HEK293 (cell line): ENCODE results near the gene C1QL1.

Experiments
- OSR2 ChIP-seq: fragments of 450-650 bp; formaldehyde crosslinking; IDR thresholded peaks from 2 replicates; pipeline ENCODE4 v1.5.1; 2016; ENCODE audit warnings: missing biosample characterization, missing genetic modification characterization
- TRIM28 ChIP-seq: IDR thresholded peaks from 2 replicates; pipeline ENCODE4 v1.6.1; 2011; ENCODE audit warnings: low read length, control low read depth, borderline replicate concordance
- WT1 ChIP-seq: fragments of 450-650 bp; formaldehyde crosslinking; IDR thresholded peaks from 2 replicates; pipeline ENCODE4 v1.5.1; 2016; ENCODE audit warnings: missing biosample characterization, missing genetic modification characterization
- YY1 ChIP-seq: fragments of 450-650 bp; formaldehyde crosslinking; IDR thresholded peaks from 2 replicates; pipeline ENCODE4 v1.5.1; 2018; ENCODE audit warnings: missing biosample characterization, missing genetic modification characterization
- ZFP37 ChIP-seq: fragments of 450-650 bp; formaldehyde crosslinking; IDR thresholded peaks from 2 replicates; pipeline ENCODE4 v1.5.1; 2016; ENCODE audit warnings: missing biosample characterization, missing genetic modification characterization
- ZNF221 ChIP-seq: fragments of 450-650 bp; formaldehyde crosslinking; IDR thresholded peaks from 2 replicates; pipeline ENCODE4 v1.5.1; 2017; ENCODE audit warnings: missing biosample characterization, missing genetic modification characterization, borderline replicate concordance
- ZNF223 ChIP-seq: fragments of 450-650 bp; formaldehyde crosslinking; IDR thresholded peaks from 2 replicates; pipeline ENCODE4 v1.5.1; 2016; ENCODE audit warnings: missing biosample characterization, missing genetic modification characterization
- ZNF341 ChIP-seq: fragments of 450-650 bp; formaldehyde crosslinking; IDR thresholded peaks from 2 replicates; pipeline ENCODE4; 2016; ENCODE audit warnings: low read depth, missing biosample characterization, missing genetic modification characterization
- ZNF394 ChIP-seq: fragments of 450-650 bp; formaldehyde crosslinking; IDR thresholded peaks from 2 replicates; pipeline ENCODE4 v1.5.1; 2016; ENCODE audit warnings: missing biosample characterization, missing genetic modification characterization, mild to moderate bottlenecking, moderate library complexity, borderline replicate concordance
- ZNF423 ChIP-seq: fragments of 450-650 bp; formaldehyde crosslinking; IDR thresholded peaks from 2 replicates; pipeline ENCODE4 v1.5.1; 2016; ENCODE audit warnings: missing biosample characterization, missing genetic modification characterization
- ZNF510 ChIP-seq: fragments of 450-650 bp; formaldehyde crosslinking; IDR thresholded peaks from 2 replicates; pipeline ENCODE4 v1.5.1; 2018; ENCODE audit warnings: mild to moderate bottlenecking, missing genetic modification characterization, missing biosample characterization; ENCODE audit not compliant: insufficient replicate concordance
- ZNF555 ChIP-seq: fragments of 450-650 bp; formaldehyde crosslinking; conservative IDR thresholded peaks from 2 replicates; pipeline ENCODE4 v1.5.1; 2017; ENCODE audit warnings: missing biosample characterization, mild to moderate bottlenecking, missing genetic modification characterization, inconsistent platforms
- ZNF629 ChIP-seq: fragments of 450-650 bp; formaldehyde crosslinking; IDR thresholded peaks from 2 replicates; pipeline ENCODE4 v1.5.1; 2017; ENCODE audit warnings: missing biosample characterization, missing genetic modification characterization
- ZNF677 ChIP-seq: fragments of 450-650 bp; IDR thresholded peaks from 2 replicates; pipeline ENCODE4 v1.5.0; 2018; ENCODE audit warnings: missing biosample characterization, mild to moderate bottlenecking, missing genetic modification characterization, moderate library complexity
- ZNF776 ChIP-seq: fragments of 450-650 bp; formaldehyde crosslinking; IDR thresholded peaks from 2 replicates; pipeline ENCODE4 v1.5.0; 2017; ENCODE audit warnings: missing biosample characterization, missing genetic modification characterization, borderline replicate concordance
- ZNF843 ChIP-seq: fragments of 450-650 bp; formaldehyde crosslinking; IDR thresholded peaks from 2 replicates; pipeline ENCODE4 v1.5.1; 2016; ENCODE audit warnings: missing biosample characterization, missing genetic modification characterization
- TF ChIP-seq, protein P1 (sequence below): fragments of 450-650 bp; formaldehyde crosslinking; IDR thresholded peaks from 2 replicates; pipeline ENCODE4 v1.5.1; 2016; ENCODE audit warnings: missing biosample characterization, missing genetic modification characterization
- TF ChIP-seq, protein P2 (sequence below): fragments of 450-650 bp; formaldehyde crosslinking; IDR thresholded peaks from 2 replicates; pipeline ENCODE4 v1.5.1; 2016; ENCODE audit warnings: missing biosample characterization, missing genetic modification characterization
- TF ChIP-seq, protein P3 (sequence below): fragments of 450-650 bp; IDR thresholded peaks from 2 replicates; pipeline ENCODE4 v1.5.1; 2018; ENCODE audit warnings: missing biosample characterization, mild to moderate bottlenecking, missing genetic modification characterization
- TF ChIP-seq, protein P4 (sequence below): fragments of 450-650 bp; formaldehyde crosslinking; IDR thresholded peaks from 2 replicates; pipeline ENCODE4 v1.5.1; 2016; ENCODE audit warnings: missing biosample characterization, missing genetic modification characterization, borderline replicate concordance
- TF ChIP-seq, protein P5 (sequence below): fragments of 450-650 bp; formaldehyde crosslinking; IDR thresholded peaks from 2 replicates; pipeline ENCODE4 v1.5.1; 2017; ENCODE audit warnings: missing biosample characterization, missing genetic modification characterization
- TF ChIP-seq, protein P6 (sequence below): fragments of 450-650 bp; formaldehyde crosslinking; IDR thresholded peaks from 2 replicates; pipeline ENCODE4 v1.5.1; 2017; ENCODE audit warnings: missing biosample characterization, missing genetic modification characterization
- TF ChIP-seq, protein P7 (sequence below): fragments of 450-650 bp; formaldehyde crosslinking; IDR thresholded peaks from 2 replicates; pipeline ENCODE4 v1.5.1; 2016; ENCODE audit warnings: missing biosample characterization, missing genetic modification characterization

C1QL1 gene

DNA sequence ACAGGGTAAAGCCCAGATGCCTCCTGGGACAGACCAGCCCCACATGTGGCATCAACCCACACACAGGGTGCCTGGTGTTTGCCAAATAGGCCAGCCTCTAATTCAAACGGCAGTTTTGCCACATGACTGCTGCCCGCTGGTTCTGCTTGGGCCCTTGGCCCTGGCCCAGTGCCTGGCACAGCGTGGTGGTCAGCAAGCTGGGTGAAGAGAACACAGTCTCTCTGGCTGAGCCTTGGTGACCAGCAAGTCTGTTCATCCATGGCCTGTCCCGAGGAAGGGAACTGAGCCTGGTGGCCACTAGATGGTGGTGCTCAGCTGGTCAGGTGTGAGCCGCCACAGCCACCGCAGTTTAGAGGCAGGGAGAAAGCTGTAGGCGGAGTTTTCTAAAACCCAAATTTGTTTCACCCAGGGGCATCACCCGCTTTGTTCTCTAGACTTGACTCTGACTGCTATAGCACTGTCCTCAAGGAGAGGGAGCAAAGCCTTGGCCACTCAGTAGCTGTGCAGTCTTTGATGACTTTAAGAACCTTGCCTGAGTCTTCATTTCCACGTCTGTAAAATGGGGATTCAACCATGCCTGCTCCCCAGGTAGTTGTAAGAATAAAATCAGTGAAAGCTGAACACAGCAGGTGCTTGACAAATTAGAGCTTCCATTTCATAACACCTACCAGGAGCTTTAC lies 48.1 kb downstream of the C1QL1 start (continued):
- TF ChIP-seq, protein P1, sequence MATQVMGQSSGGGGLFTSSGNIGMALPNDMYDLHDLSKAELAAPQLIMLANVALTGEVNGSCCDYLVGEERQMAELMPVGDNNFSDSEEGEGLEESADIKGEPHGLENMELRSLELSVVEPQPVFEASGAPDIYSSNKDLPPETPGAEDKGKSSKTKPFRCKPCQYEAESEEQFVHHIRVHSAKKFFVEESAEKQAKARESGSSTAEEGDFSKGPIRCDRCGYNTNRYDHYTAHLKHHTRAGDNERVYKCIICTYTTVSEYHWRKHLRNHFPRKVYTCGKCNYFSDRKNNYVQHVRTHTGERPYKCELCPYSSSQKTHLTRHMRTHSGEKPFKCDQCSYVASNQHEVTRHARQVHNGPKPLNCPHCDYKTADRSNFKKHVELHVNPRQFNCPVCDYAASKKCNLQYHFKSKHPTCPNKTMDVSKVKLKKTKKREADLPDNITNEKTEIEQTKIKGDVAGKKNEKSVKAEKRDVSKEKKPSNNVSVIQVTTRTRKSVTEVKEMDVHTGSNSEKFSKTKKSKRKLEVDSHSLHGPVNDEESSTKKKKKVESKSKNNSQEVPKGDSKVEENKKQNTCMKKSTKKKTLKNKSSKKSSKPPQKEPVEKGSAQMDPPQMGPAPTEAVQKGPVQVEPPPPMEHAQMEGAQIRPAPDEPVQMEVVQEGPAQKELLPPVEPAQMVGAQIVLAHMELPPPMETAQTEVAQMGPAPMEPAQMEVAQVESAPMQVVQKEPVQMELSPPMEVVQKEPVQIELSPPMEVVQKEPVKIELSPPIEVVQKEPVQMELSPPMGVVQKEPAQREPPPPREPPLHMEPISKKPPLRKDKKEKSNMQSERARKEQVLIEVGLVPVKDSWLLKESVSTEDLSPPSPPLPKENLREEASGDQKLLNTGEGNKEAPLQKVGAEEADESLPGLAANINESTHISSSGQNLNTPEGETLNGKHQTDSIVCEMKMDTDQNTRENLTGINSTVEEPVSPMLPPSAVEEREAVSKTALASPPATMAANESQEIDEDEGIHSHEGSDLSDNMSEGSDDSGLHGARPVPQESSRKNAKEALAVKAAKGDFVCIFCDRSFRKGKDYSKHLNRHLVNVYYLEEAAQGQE (tag by site-specific recombination), result no peak
- TF ChIP-seq ZNF510, result no peak
- TF ChIP-seq, protein P2, sequence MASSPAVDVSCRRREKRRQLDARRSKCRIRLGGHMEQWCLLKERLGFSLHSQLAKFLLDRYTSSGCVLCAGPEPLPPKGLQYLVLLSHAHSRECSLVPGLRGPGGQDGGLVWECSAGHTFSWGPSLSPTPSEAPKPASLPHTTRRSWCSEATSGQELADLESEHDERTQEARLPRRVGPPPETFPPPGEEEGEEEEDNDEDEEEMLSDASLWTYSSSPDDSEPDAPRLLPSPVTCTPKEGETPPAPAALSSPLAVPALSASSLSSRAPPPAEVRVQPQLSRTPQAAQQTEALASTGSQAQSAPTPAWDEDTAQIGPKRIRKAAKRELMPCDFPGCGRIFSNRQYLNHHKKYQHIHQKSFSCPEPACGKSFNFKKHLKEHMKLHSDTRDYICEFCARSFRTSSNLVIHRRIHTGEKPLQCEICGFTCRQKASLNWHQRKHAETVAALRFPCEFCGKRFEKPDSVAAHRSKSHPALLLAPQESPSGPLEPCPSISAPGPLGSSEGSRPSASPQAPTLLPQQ (tag by site-specific recombination), result no peak
- TF ChIP-seq WT1 (tag by site-specific recombination), result no peak
- TF ChIP-seq, protein P3, sequence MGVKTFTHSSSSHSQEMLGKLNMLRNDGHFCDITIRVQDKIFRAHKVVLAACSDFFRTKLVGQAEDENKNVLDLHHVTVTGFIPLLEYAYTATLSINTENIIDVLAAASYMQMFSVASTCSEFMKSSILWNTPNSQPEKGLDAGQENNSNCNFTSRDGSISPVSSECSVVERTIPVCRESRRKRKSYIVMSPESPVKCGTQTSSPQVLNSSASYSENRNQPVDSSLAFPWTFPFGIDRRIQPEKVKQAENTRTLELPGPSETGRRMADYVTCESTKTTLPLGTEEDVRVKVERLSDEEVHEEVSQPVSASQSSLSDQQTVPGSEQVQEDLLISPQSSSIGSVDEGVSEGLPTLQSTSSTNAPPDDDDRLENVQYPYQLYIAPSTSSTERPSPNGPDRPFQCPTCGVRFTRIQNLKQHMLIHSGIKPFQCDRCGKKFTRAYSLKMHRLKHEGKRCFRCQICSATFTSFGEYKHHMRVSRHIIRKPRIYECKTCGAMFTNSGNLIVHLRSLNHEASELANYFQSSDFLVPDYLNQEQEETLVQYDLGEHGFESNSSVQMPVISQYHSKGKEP (tag by site-specific recombination), result no peak
- TF ChIP-seq, protein P4, sequence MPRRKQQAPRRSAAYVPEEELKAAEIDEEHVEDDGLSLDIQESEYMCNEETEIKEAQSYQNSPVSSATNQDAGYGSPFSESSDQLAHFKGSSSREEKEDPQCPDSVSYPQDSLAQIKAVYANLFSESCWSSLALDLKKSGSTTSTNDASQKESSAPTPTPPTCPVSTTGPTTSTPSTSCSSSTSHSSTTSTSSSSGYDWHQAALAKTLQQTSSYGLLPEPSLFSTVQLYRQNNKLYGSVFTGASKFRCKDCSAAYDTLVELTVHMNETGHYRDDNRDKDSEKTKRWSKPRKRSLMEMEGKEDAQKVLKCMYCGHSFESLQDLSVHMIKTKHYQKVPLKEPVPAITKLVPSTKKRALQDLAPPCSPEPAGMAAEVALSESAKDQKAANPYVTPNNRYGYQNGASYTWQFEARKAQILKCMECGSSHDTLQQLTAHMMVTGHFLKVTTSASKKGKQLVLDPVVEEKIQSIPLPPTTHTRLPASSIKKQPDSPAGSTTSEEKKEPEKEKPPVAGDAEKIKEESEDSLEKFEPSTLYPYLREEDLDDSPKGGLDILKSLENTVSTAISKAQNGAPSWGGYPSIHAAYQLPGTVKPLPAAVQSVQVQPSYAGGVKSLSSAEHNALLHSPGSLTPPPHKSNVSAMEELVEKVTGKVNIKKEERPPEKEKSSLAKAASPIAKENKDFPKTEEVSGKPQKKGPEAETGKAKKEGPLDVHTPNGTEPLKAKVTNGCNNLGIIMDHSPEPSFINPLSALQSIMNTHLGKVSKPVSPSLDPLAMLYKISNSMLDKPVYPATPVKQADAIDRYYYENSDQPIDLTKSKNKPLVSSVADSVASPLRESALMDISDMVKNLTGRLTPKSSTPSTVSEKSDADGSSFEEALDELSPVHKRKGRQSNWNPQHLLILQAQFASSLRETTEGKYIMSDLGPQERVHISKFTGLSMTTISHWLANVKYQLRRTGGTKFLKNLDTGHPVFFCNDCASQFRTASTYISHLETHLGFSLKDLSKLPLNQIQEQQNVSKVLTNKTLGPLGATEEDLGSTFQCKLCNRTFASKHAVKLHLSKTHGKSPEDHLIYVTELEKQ, result no peak
- TF ChIP-seq ZNF423 (tag by site-specific recombination), result no peak
- TF ChIP-seq ZNF223 (tag by site-specific recombination), result no peak
- 0 out of 2 replicates have a peak, but pooled peaks have one; percentile 30 for TF ChIP-seq ZFP37 (tag by site-specific recombination)
- TF ChIP-seq, protein P5, sequence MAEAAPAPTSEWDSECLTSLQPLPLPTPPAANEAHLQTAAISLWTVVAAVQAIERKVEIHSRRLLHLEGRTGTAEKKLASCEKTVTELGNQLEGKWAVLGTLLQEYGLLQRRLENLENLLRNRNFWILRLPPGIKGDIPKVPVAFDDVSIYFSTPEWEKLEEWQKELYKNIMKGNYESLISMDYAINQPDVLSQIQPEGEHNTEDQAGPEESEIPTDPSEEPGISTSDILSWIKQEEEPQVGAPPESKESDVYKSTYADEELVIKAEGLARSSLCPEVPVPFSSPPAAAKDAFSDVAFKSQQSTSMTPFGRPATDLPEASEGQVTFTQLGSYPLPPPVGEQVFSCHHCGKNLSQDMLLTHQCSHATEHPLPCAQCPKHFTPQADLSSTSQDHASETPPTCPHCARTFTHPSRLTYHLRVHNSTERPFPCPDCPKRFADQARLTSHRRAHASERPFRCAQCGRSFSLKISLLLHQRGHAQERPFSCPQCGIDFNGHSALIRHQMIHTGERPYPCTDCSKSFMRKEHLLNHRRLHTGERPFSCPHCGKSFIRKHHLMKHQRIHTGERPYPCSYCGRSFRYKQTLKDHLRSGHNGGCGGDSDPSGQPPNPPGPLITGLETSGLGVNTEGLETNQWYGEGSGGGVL, result no peak
- TF ChIP-seq ZNF629 (tag by site-specific recombination), result no peak
- 0 out of 2 replicates have a peak, but pooled peaks have one; percentile 13 for TF ChIP-seq ZNF394 (tag by site-specific recombination)
- no peak for TF ChIP-seq ZNF555
- TF ChIP-seq ZNF776, result no peak
- TF ChIP-seq ZNF677 (tag by site-specific recombination), result no peak
- no peak for TF ChIP-seq ZNF843 (tag by site-specific recombination)
- TF ChIP-seq OSR2 (tag by site-specific recombination), result no peak
- TF ChIP-seq, protein P6, sequence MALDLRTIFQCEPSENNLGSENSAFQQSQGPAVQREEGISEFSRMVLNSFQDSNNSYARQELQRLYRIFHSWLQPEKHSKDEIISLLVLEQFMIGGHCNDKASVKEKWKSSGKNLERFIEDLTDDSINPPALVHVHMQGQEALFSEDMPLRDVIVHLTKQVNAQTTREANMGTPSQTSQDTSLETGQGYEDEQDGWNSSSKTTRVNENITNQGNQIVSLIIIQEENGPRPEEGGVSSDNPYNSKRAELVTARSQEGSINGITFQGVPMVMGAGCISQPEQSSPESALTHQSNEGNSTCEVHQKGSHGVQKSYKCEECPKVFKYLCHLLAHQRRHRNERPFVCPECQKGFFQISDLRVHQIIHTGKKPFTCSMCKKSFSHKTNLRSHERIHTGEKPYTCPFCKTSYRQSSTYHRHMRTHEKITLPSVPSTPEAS, result no peak
- no peak for TF ChIP-seq ZNF341 (tag by site-specific recombination)
- 0 out of 2 replicates have a peak, but pooled peaks have one; percentile 29 for TF ChIP-seq TRIM28
- no peak for TF ChIP-seq YY1 (tag by site-specific recombination)
- TF ChIP-seq ZNF221 (tag by site-specific recombination), result no peak
- TF ChIP-seq, protein P7, sequence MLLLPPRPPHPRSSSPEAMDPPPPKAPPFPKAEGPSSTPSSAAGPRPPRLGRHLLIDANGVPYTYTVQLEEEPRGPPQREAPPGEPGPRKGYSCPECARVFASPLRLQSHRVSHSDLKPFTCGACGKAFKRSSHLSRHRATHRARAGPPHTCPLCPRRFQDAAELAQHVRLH (tag by site-specific recombination), result no peak
